ENCODE results near the gene GPR142. TPM values are rescaled to one million over a fixed set of nuclear protein-coding genes. Genes with fewer than 3 reads are reported as not detected.

Gene GPR142
- total and polyA plus RNA-seq, 2 of the 13 experiments (the other 11 are each of a cell fraction or from before 2014, with no cell fraction given) = not detected

GRCh38 chr17:74417178-74418045, 50.1 kb downstream of the GPR142 start (continued):
- TF ChIP-seq ZBTB4 (CRISPR knock-in tag; IDR thresholded peaks at IDR 0.05; ENCODE audit: borderline replicate concordance) (0 out of 2 replicates have a peak, but pooled peaks have one; percentile 52), ZNF160 (CRISPR knock-in tag; IDR thresholded peaks at IDR 0.05) (no peak), ZKSCAN1 (IDR thresholded peaks at IDR 0.05; ENCODE audit: low read length) (peak; percentile 42; the same call in 1 of the 2 replicates), SMARCC2 (IDR thresholded peaks at IDR 0.05) (no peak), BHLHE40 (IDR thresholded peaks at IDR 0.05; ENCODE audit: low read length) (no peak; the same call in 1 of the 2 replicates), ZNF776 (CRISPR knock-in tag; IDR thresholded peaks at IDR 0.05) (no peak), BCL6 (CRISPR knock-in tag; IDR thresholded peaks at IDR 0.05) (peak; percentile 32; the same call in 1 of the 2 replicates), ZNF674 (CRISPR knock-in tag; IDR thresholded peaks at IDR 0.05; ENCODE audit: low read depth) (no peak), HMG20A (CRISPR knock-in tag; IDR thresholded peaks at IDR 0.05; ENCODE audit: borderline replicate concordance) (peak; percentile 29; the same call in 1 of the 2 replicates), ZNF644 (CRISPR knock-in tag; IDR thresholded peaks at IDR 0.05; ENCODE audit: low read depth) (no peak; the same call in 1 of the 2 replicates), HOXA5 (CRISPR knock-in tag; IDR thresholded peaks at IDR 0.05) (no peak), KLF16 (CRISPR knock-in tag; IDR thresholded peaks at IDR 0.05) (no peak; a peak in 1 of 4 replicates), PTBP1 (IDR thresholded peaks at IDR 0.05; ENCODE audit: low read depth, low read length, poor library complexity, severe bottlenecking) (no peak), XRCC5 (optimal IDR thresholded peaks at IDR 0.05; ENCODE audit: low read length) (no peak)
- TF ChIP-seq, protein P1, sequence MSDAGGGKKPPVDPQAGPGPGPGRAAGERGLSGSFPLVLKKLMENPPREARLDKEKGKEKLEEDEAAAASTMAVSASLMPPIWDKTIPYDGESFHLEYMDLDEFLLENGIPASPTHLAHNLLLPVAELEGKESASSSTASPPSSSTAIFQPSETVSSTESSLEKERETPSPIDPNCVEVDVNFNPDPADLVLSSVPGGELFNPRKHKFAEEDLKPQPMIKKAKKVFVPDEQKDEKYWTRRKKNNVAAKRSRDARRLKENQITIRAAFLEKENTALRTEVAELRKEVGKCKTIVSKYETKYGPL (CRISPR knock-in tag; IDR thresholded peaks at IDR 0.05) = no peak
- TF ChIP-seq, protein P2, sequence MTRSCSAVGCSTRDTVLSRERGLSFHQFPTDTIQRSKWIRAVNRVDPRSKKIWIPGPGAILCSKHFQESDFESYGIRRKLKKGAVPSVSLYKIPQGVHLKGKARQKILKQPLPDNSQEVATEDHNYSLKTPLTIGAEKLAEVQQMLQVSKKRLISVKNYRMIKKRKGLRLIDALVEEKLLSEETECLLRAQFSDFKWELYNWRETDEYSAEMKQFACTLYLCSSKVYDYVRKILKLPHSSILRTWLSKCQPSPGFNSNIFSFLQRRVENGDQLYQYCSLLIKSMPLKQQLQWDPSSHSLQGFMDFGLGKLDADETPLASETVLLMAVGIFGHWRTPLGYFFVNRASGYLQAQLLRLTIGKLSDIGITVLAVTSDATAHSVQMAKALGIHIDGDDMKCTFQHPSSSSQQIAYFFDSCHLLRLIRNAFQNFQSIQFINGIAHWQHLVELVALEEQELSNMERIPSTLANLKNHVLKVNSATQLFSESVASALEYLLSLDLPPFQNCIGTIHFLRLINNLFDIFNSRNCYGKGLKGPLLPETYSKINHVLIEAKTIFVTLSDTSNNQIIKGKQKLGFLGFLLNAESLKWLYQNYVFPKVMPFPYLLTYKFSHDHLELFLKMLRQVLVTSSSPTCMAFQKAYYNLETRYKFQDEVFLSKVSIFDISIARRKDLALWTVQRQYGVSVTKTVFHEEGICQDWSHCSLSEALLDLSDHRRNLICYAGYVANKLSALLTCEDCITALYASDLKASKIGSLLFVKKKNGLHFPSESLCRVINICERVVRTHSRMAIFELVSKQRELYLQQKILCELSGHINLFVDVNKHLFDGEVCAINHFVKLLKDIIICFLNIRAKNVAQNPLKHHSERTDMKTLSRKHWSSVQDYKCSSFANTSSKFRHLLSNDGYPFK (CRISPR knock-in tag; IDR thresholded peaks at IDR 0.05; ENCODE audit: borderline replicate concordance) = 0 out of 2 replicates have a peak, but pooled peaks have one; percentile 68
- TF ChIP-seq, protein P3, sequence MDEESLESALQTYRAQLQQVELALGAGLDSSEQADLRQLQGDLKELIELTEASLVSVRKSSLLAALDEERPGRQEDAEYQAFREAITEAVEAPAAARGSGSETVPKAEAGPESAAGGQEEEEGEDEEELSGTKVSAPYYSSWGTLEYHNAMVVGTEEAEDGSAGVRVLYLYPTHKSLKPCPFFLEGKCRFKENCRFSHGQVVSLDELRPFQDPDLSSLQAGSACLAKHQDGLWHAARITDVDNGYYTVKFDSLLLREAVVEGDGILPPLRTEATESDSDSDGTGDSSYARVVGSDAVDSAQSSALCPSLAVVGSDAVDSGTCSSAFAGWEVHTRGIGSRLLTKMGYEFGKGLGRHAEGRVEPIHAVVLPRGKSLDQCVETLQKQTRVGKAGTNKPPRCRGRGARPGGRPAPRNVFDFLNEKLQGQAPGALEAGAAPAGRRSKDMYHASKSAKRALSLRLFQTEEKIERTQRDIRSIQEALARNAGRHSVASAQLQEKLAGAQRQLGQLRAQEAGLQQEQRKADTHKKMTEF (CRISPR knock-in tag; IDR thresholded peaks at IDR 0.05) = no peak; the same call in none of the 2 replicates
- TF ChIP-seq, protein P4, sequence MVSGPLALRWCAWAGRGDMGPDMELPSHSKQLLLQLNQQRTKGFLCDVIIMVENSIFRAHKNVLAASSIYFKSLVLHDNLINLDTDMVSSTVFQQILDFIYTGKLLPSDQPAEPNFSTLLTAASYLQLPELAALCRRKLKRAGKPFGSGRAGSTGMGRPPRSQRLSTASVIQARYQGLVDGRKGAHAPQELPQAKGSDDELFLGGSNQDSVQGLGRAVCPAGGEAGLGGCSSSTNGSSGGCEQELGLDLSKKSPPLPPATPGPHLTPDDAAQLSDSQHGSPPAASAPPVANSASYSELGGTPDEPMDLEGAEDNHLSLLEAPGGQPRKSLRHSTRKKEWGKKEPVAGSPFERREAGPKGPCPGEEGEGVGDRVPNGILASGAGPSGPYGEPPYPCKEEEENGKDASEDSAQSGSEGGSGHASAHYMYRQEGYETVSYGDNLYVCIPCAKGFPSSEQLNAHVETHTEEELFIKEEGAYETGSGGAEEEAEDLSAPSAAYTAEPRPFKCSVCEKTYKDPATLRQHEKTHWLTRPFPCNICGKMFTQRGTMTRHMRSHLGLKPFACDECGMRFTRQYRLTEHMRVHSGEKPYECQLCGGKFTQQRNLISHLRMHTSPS (CRISPR knock-in tag; IDR thresholded peaks at IDR 0.05; ENCODE audit: low read depth) = peak; percentile 57; the same call in 1 of the 2 replicates

Measured in HepG2 (cell line).